ENCODE results near the gene BICDL2. TPM values are rescaled to one million over a fixed set of nuclear protein-coding genes. Genes with fewer than 3 reads are reported as not detected.

Gene BICDL2
- total and polyA plus RNA-seq, 9 of the 15 experiments (the other 6 are each of a cell fraction or from before 2014, with no cell fraction given) = 0.09 to 0.28 (median 0.09) TPM; not detected in 6

DNA sequence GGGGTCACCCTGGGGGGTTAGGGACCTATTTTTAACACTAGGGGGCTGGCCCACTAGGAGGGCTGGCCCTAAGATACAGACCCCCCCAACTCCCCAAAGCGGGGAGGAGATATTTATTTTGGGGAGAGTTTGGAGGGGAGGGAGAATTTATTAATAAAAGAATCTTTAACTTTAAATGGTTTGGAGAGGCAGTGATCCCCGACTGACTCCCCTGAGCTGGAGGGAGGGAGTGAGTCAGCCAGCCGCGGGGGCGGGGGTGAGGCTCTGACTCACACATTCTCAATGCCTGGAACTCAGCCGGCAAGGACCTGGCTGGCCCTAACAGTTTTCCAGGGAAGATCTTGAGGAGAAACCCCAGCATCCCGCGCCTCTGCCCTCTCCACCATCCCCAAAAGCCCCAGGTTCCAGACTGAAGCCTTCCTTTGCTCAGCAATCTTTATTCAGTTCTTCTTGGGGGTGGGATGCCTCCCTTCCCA is 14.5 kb downstream of the BICDL2 start (continued):
- TF ChIP-seq POLR2AphosphoS5 (IDR thresholded peaks at IDR 0.05; ENCODE audit: control insufficient read depth, insufficient read depth, low read depth, low read length) = peak; percentile 63; the same call in 1 of the 2 replicates
- TF ChIP-seq TAF1 (IDR thresholded peaks at IDR 0.05; ENCODE audit: control insufficient read depth, extremely low read depth, insufficient read depth, low read length, severe bottlenecking) = peak; percentile 63
- TF ChIP-seq TEAD1 (CRISPR knock-in tag; IDR thresholded peaks at IDR 0.05) = peak; percentile 35 to 95; a peak in 2 of 4 replicates
- TF ChIP-seq JUN (IDR thresholded peaks at IDR 0.05; ENCODE audit: borderline replicate concordance, low read depth, low read length) = peak; percentile 98
- no peak for TF ChIP-seq JUN (CRISPR knock-in tag; IDR thresholded peaks at IDR 0.05; ENCODE audit: borderline replicate concordance)
- TF ChIP-seq NFE2 (IDR thresholded peaks at IDR 0.05; ENCODE audit: low read depth) = peak; percentile 54
- TF ChIP-seq, protein P1, sequence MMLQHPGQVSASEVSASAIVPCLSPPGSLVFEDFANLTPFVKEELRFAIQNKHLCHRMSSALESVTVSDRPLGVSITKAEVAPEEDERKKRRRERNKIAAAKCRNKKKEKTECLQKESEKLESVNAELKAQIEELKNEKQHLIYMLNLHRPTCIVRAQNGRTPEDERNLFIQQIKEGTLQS (IDR thresholded peaks at IDR 0.05) = peak; percentile 95
- TF ChIP-seq, protein P1 (CRISPR knock-in tag; conservative IDR thresholded peaks at IDR 0.05) = peak; percentile 94
- TF ChIP-seq EP300 (IDR thresholded peaks at IDR 0.05; ENCODE audit: low read length) = peak; percentile 49; the same call in 1 of the 2 replicates
- peak; percentile 66 for TF ChIP-seq TEAD4 (IDR thresholded peaks at IDR 0.05; ENCODE audit: low read length)
- no peak for TF ChIP-seq TEAD4 (CRISPR knock-in tag; IDR thresholded peaks at IDR 0.05; ENCODE audit: borderline replicate concordance)
- TF ChIP-seq MCM3 (IDR thresholded peaks at IDR 0.05) = no peak
- 0 out of 4 replicates have a peak, but pooled peaks of 1 of the 2 experiments have one; percentile 46 for TF ChIP-seq RCOR1 (IDR thresholded peaks at IDR 0.05; ENCODE audit: borderline replicate concordance in 1 of 2, low read depth in 2 of 2, low read length in 2 of 2)
- peak; percentile 64 for TF ChIP-seq JUNB (CRISPR knock-in tag; conservative IDR thresholded peaks at IDR 0.05)
- TF ChIP-seq NEUROD1 (IDR thresholded peaks at IDR 0.05; ENCODE audit: borderline replicate concordance, low read depth, low read length, partially characterized antibody) = peak; percentile 66
- peak; percentile 52 for TF ChIP-seq CCNT2 (IDR thresholded peaks at IDR 0.05; ENCODE audit: borderline replicate concordance, extremely low read depth, insufficient read length, low read depth, low read length)
- TF ChIP-seq SIN3A (IDR thresholded peaks at IDR 0.05; ENCODE audit: borderline replicate concordance in 2 of 2, control insufficient read depth in 1 of 2, low read depth in 2 of 2, low read length in 2 of 2) = peak in 1 of 2 experiments; percentile 53; a peak in 1 of 4 replicates
- TF ChIP-seq RNF2 (IDR thresholded peaks at IDR 0.05) = 0 out of 2 replicates have a peak, but pooled peaks have one; percentile 19
- no peak for TF ChIP-seq TCF3 (CRISPR knock-in tag; IDR thresholded peaks at IDR 0.05)
- TF ChIP-seq, protein P2, sequence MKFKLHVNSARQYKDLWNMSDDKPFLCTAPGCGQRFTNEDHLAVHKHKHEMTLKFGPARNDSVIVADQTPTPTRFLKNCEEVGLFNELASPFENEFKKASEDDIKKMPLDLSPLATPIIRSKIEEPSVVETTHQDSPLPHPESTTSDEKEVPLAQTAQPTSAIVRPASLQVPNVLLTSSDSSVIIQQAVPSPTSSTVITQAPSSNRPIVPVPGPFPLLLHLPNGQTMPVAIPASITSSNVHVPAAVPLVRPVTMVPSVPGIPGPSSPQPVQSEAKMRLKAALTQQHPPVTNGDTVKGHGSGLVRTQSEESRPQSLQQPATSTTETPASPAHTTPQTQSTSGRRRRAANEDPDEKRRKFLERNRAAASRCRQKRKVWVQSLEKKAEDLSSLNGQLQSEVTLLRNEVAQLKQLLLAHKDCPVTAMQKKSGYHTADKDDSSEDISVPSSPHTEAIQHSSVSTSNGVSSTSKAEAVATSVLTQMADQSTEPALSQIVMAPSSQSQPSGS (CRISPR knock-in tag; IDR thresholded peaks at IDR 0.05) = no peak
- TF ChIP-seq TBL1XR1 (IDR thresholded peaks at IDR 0.05; ENCODE audit: low read length in 2 of 2) = peak in 1 of 2 experiments; percentile 44; a peak in 1 of 4 replicates
- TF ChIP-seq RFX1 (IDR thresholded peaks at IDR 0.05) = no peak
- TF ChIP-seq RFX7 (CRISPR knock-in tag; IDR thresholded peaks at IDR 0.05) = no peak
- TF ChIP-seq SMARCE1 (IDR thresholded peaks at IDR 0.05) = peak; percentile 95
- peak; percentile 46 for TF ChIP-seq HMGN3 (IDR thresholded peaks at IDR 0.05; ENCODE audit: borderline replicate concordance, extremely low read depth, insufficient read length, low read depth, low read length)
- peak; percentile 31; the same call in 1 of the 2 replicates for TF ChIP-seq ATF7 (IDR thresholded peaks at IDR 0.05)
- TF ChIP-seq ZBTB7A (IDR thresholded peaks at IDR 0.05; ENCODE audit: borderline replicate concordance, control insufficient read depth, low read depth, low read length) = peak; percentile 18; the same call in 1 of the 2 replicates
- peak; percentile 54 for TF ChIP-seq CREM (IDR thresholded peaks at IDR 0.05; ENCODE audit: low read depth)

All from K562 (cell line).